HepG2 (cell line): ENCODE measurements around the gene KCND3. TPM values are rescaled to one million over a fixed set of nuclear protein-coding genes. Genes with fewer than 3 reads are reported as not detected.

Experiments
- ATAC-seq: fragments of 200-7000 bp; cut with Tn5 transposase; 3 replicates; pipeline ENCODE4 v1.9.1; 2020; ENCODE audit warnings: mild to moderate bottlenecking, moderate library complexity
- BruUV-seq: library from RNA; stranded (reverse); fragments of 400-500 nt; replicated peaks from 2 replicates; lab custom pipeline; 2021; lab: Mats Ljungman, UMichigan
- CTCF ChIA-PET: fragments of 300-600 bp; formaldehyde crosslinking; extraction: SDS; loops from one replicate; lab custom pipeline; 2021; ENCODE audit warnings: low total read pairs, inconsistent platforms, low intra/inter-chr PET ratio; lab: Yijun Ruan, JAX
- POLR2A ChIA-PET: fragments of 350-600 bp; sonication (Branson Sonifier 250); formaldehyde crosslinking; loops from one replicate; lab custom pipeline; 2020; ENCODE audit warnings: antibody characterized with exemption, inconsistent platforms; lab: Yijun Ruan, JAX
- DNase-seq: peaks from one replicate; pipeline ENCODE4 v3.0.0-alpha.2; 2015; ENCODE audit warnings: low spot score
- FAIRE-seq: peaks from 3 replicates; lab custom pipeline; 2011; peaks lifted over from hg19 to GRCh38; lab: Jason Lieb, UNC
- H2AFZ ChIP-seq: one replicate; pipeline ENCODE4 v1.6.1; 2011; ENCODE audit warnings: low read length, inconsistent platforms
- H3K27ac ChIP-seq: fragments of 300-600 bp; 3 replicates; pipeline ENCODE4 v1.8.0; 2011; ENCODE audit warnings: mixed run types, mild to moderate bottlenecking, mixed read lengths, low read length, inconsistent platforms; ENCODE audit not compliant: insufficient read depth; ENCODE audit errors: extremely low read length
- H3K27me3 ChIP-seq, 2 experiments: fragments of 200-600 bp in 1 of 2; 2 replicates in 1 of 2; 3 replicates in 1 of 2; pipeline versions ENCODE4 v1.6.0 to v1.8.0; 2011; ENCODE audit warnings: low read length in 2 of 2, mild to moderate bottlenecking in 2 of 2, moderate library complexity in 2 of 2, inconsistent platforms in 1 of 2; ENCODE audit not compliant: insufficient read depth in 2 of 2, control insufficient read depth in 1 of 2
- H3K36me3 ChIP-seq, 2 experiments: fragments of 200-600 bp in 1 of 2; replicated peaks in 1 of 2; 2 replicates in 1 of 2; 3 replicates in 1 of 2; pipeline versions ENCODE4 v1.5.1 to v1.8.0; 2011; ENCODE audit warnings: low read length in 2 of 2, inconsistent platforms in 1 of 2; ENCODE audit not compliant: insufficient read depth in 2 of 2, control insufficient read depth in 1 of 2
- H3K4me1 ChIP-seq: 2 replicates; pipeline ENCODE4 v1.5.1; 2012; ENCODE audit warnings: low read length, inconsistent platforms; ENCODE audit not compliant: insufficient read depth
- H3K4me2 ChIP-seq: 2 replicates; pipeline ENCODE4 v1.6.0; 2011; ENCODE audit warnings: low read depth, low read length, inconsistent platforms
- H3K4me3 ChIP-seq, 3 experiments: fragments of 200-600 bp in 1 of 3; sonication (generic), shearing (Covaris generic) in 1 of 3; replicated peaks in 1 of 3; 2 replicates each; pipeline ENCODE4 v1.5.1; 2011 to 2016; ENCODE audit warnings: low read length in 3 of 3, inconsistent platforms in 2 of 3, low read depth in 2 of 3, mild to moderate bottlenecking in 2 of 3, control low read depth in 1 of 3, mixed read lengths in 1 of 3; ENCODE audit not compliant: insufficient read depth in 1 of 3
- H3K79me2 ChIP-seq: one replicate; pipeline ENCODE4 v1.6.1; 2011; ENCODE audit warnings: low read length, inconsistent platforms; ENCODE audit not compliant: insufficient read depth
- H3K9ac ChIP-seq: 2 replicates; pipeline ENCODE4 v1.6.0; 2011; ENCODE audit warnings: mild to moderate bottlenecking, low read depth, low read length, inconsistent platforms; ENCODE audit not compliant: insufficient read depth
- H3K9me3 ChIP-seq: 2 replicates; pipeline ENCODE4 v1.5.1; 2012; ENCODE audit warnings: mild to moderate bottlenecking, low read length
- H4K20me1 ChIP-seq: 2 replicates; pipeline ENCODE4 v1.6.0; 2011; ENCODE audit warnings: inconsistent platforms, mild to moderate bottlenecking, low read length, moderate library complexity; ENCODE audit not compliant: insufficient read depth
- ARID5B ChIP-seq: IDR thresholded peaks from 2 replicates; pipeline ENCODE4 v1.4.0; 2020; ENCODE audit warnings: mild to moderate bottlenecking, missing genetic modification reagents
- BRD4 ChIP-seq: sonication (generic); formaldehyde crosslinking; IDR thresholded peaks from 2 replicates; pipeline ENCODE4 v1.4.0; 2020; ENCODE audit warnings: missing genetic modification reagents
- MBD4 ChIP-seq: IDR thresholded peaks from 2 replicates; pipeline ENCODE4 v1.6.1; 2012; ENCODE audit warnings: low read length, inconsistent platforms, borderline replicate concordance
- MEF2D ChIP-seq: sonication (generic); formaldehyde crosslinking; IDR thresholded peaks from 2 replicates; pipeline ENCODE4 v1.5.1; 2020; ENCODE audit warnings: mild to moderate bottlenecking, missing genetic modification reagents
- NCOA1 ChIP-seq: sonication (generic); formaldehyde crosslinking; IDR thresholded peaks from 2 replicates; pipeline ENCODE4 v1.9.0; 2021; ENCODE audit warnings: missing genetic modification reagents
- PITX1 ChIP-seq: sonication (generic); formaldehyde crosslinking; IDR thresholded peaks from 2 replicates; pipeline ENCODE4 v1.5.1; 2020; ENCODE audit warnings: mild to moderate bottlenecking, missing genetic modification reagents
- REXO4 ChIP-seq: sonication (generic); formaldehyde crosslinking; IDR thresholded peaks from 2 replicates; pipeline ENCODE4 v1.8.0; 2022; ENCODE audit warnings: missing genetic modification reagents, mild to moderate bottlenecking, borderline replicate concordance
- SATB2 ChIP-seq: sonication (generic); formaldehyde crosslinking; IDR thresholded peaks from 2 replicates; pipeline ENCODE4 v1.5.0; 2020; ENCODE audit warnings: missing genetic modification reagents
- SP140L ChIP-seq: sonication (generic); formaldehyde crosslinking; IDR thresholded peaks from 2 replicates; pipeline ENCODE4 v1.4.0; 2020; ENCODE audit warnings: missing genetic modification reagents, borderline replicate concordance
- ZFP1 ChIP-seq: IDR thresholded peaks from 2 replicates; pipeline ENCODE4 v1.6.1; 2016
- ZNF24 ChIP-seq: fragments of 450-650 bp; IDR thresholded peaks from 2 replicates; pipeline ENCODE4 v1.6.1; 2017; ENCODE audit warnings: antibody characterized with exemption, mild to moderate bottlenecking
- ZNF367 ChIP-seq: sonication (generic); formaldehyde crosslinking; IDR thresholded peaks from 2 replicates; pipeline ENCODE4 v1.4.0; 2020; ENCODE audit warnings: missing genetic modification reagents, borderline replicate concordance
- ZNF552 ChIP-seq: sonication (generic); formaldehyde crosslinking; IDR thresholded peaks from 2 replicates; pipeline ENCODE4 v1.9.0; 2022; ENCODE audit warnings: missing genetic modification reagents, mild to moderate bottlenecking, borderline replicate concordance
- ZNF788 ChIP-seq: sonication (generic); formaldehyde crosslinking; IDR thresholded peaks from 2 replicates; pipeline ENCODE4 v1.5.0; 2020; ENCODE audit warnings: mild to moderate bottlenecking, missing genetic modification reagents, borderline replicate concordance
- WGBS: methylation state at CpG from one replicate; pipeline ENCODE4 v1.1.6; 2017; ENCODE audit warnings: low lambda C conversion rate; 5-methylcytosine and 5-hydroxymethylcytosine counted together
- in situ Hi-C: cut with HindIII; loops from 2 replicates; pipeline ENCODE4 v1.10.0; 2017; ENCODE audit warnings: low pct_unique_long_range_greater_than_20kb; ENCODE audit not compliant: extremely low pct_ligation_motif_present
- intact Hi-C: fragments of 100-400 bp; cut with micrococcal nuclease; formaldehyde crosslinking; loops from one replicate; pipeline ENCODE4 v1.10.0; 2022; ENCODE audit not compliant: unreplicated experiment
- polyA plus RNA-seq, 8 experiments: library from polyadenylated mRNA; depleted of rRNA in 3 of 8; stranded (reverse) in 7 of 8; unstranded in 1 of 8; fragments of >200 nt; fragmentation: Illumina TruSeq in 4 of 8; extraction: Trizol in 4 of 8; gene quantifications; 2 replicates each; pipeline versions ENCODE4 v1.2.1 to v1.2.3, GENCODE V29; 2011 to 2016; ENCODE audit warnings: low read depth in 4 of 8, missing spikeins in 1 of 8, mixed read lengths in 1 of 8; ENCODE audit not compliant: insufficient read depth in 1 of 8
- total RNA-seq, 5 experiments: library from RNA; depleted of rRNA; stranded (reverse); fragments of >200 nt; fragmentation: Illumina TruSeq; extraction: Trizol; gene quantifications; 2 replicates each; pipeline ENCODE4 v1.2.3, GENCODE V29; 2016; ENCODE audit warnings: low read depth in 1 of 5
- TF ChIP-seq, protein P1 (sequence below), 2 experiments: sonication (generic) in 1 of 2; formaldehyde crosslinking in 1 of 2; IDR thresholded peaks; 2 replicates each; pipeline versions ENCODE4 v1.4.0 to v1.6.1; 2018 to 2020; ENCODE audit warnings: missing genetic modification reagents in 2 of 2, borderline replicate concordance in 1 of 2, low read depth in 1 of 2, mild to moderate bottlenecking in 1 of 2, missing biosample characterization in 1 of 2
- TF ChIP-seq, protein P2 (sequence below): sonication (generic); formaldehyde crosslinking; IDR thresholded peaks from 2 replicates; pipeline ENCODE4 v1.5.0; 2020; ENCODE audit warnings: mild to moderate bottlenecking, missing genetic modification reagents, borderline replicate concordance

Gene KCND3
- total and polyA plus RNA-seq, 2 of the 13 experiments (the other 11 are each of a cell fraction or from before 2014, with no cell fraction given) = 0.04 TPM; not detected in 1

DNA sequence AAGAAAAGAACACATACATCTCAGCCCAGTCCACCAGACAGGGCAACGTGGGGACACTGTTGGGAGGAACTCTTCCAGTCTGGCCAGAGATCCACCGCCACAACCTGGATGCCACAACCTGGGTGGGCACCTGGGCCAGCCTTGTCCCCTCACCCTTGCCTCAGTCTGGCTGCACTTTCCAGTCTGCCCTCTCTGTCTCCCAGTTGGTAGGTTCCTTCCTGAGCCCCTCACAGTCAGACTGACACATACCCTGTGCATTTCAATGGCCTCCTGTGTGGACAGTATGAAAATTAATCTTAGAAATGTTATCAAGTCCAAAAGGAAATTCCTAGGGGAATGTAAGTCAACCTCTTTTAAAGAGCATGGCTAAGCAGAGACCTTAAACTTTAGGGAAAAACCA lies 184.2 kb downstream of the KCND3 start:
- ATAC-seq (no peak), DNase-seq (no peak), FAIRE-seq (no peak)
- H3K79me2 ChIP-seq = no peaks in the 10 kb centered on the region
- H3K9ac ChIP-seq = no peak overlapping the region
- intact Hi-C loops (no loop called here), in situ Hi-C loops (no loop called here)
- ChIA-PET CTCF (no interaction called here), POLR2A (no interaction called here)
- no peak overlapping the region for H3K4me2 ChIP-seq
- peaks cover 4 to 35% of the 10 kb centered on the region in 2 experiments for H3K27me3 ChIP-seq
- BruUV-seq = no TSS peak
- no peak overlapping the region for H2AFZ ChIP-seq
- H3K4me3 ChIP-seq = no peak overlapping the region
- H3K9me3 ChIP-seq = no peaks in the 10 kb centered on the region
- no peak overlapping the region for H3K27ac ChIP-seq
- no peaks in the 10 kb centered on the region for H3K4me1 ChIP-seq
- 39% methylated on average over 2 of the region's 2 CpGs for WGBS
- H3K36me3 ChIP-seq = no peaks in the 10 kb centered on the region
- H4K20me1 ChIP-seq = no peaks in the 10 kb centered on the region
- TF ChIP-seq PITX1 (CRISPR knock-in tag) = no peak
- no peak for TF ChIP-seq BRD4 (CRISPR knock-in tag)
- TF ChIP-seq REXO4 = no peak
- TF ChIP-seq, protein P1, sequence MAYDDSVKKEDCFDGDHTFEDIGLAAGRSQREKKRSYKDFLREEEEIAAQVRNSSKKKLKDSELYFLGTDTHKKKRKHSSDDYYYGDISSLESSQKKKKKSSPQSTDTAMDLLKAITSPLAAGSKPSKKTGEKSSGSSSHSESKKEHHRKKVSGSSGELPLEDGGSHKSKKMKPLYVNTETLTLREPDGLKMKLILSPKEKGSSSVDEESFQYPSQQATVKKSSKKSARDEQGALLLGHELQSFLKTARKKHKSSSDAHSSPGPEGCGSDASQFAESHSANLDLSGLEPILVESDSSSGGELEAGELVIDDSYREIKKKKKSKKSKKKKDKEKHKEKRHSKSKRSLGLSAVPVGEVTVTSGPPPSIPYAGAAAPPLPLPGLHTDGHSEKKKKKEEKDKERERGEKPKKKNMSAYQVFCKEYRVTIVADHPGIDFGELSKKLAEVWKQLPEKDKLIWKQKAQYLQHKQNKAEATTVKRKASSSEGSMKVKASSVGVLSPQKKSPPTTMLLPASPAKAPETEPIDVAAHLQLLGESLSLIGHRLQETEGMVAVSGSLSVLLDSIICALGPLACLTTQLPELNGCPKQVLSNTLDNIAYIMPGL (CRISPR knock-in tag; IDR thresholded peaks at IDR 0.05; ENCODE audit: borderline replicate concordance in 1 of 2, low read depth in 1 of 2) = no peak
- TF ChIP-seq ZFP1 (CRISPR knock-in tag) = no peak
- TF ChIP-seq ZNF552 (CRISPR knock-in tag) = no peak
- no peak for TF ChIP-seq NCOA1 (CRISPR knock-in tag)
- no peak for TF ChIP-seq ZNF367 (CRISPR knock-in tag)
- TF ChIP-seq SATB2 = no peak
- TF ChIP-seq, protein P2, sequence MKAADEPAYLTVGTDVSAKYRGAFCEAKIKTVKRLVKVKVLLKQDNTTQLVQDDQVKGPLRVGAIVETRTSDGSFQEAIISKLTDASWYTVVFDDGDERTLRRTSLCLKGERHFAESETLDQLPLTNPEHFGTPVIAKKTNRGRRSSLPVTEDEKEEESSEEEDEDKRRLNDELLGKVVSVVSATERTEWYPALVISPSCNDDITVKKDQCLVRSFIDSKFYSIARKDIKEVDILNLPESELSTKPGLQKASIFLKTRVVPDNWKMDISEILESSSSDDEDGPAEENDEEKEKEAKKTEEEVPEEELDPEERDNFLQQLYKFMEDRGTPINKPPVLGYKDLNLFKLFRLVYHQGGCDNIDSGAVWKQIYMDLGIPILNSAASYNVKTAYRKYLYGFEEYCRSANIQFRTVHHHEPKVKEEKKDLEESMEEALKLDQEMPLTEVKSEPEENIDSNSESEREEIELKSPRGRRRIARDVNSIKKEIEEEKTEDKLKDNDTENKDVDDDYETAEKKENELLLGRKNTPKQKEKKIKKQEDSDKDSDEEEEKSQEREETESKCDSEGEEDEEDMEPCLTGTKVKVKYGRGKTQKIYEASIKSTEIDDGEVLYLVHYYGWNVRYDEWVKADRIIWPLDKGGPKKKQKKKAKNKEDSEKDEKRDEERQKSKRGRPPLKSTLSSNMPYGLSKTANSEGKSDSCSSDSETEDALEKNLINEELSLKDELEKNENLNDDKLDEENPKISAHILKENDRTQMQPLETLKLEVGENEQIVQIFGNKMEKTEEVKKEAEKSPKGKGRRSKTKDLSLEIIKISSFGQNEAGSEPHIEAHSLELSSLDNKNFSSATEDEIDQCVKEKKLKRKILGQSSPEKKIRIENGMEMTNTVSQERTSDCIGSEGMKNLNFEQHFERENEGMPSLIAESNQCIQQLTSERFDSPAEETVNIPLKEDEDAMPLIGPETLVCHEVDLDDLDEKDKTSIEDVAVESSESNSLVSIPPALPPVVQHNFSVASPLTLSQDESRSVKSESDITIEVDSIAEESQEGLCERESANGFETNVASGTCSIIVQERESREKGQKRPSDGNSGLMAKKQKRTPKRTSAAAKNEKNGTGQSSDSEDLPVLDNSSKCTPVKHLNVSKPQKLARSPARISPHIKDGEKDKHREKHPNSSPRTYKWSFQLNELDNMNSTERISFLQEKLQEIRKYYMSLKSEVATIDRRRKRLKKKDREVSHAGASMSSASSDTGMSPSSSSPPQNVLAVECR = no peak
- no peak for TF ChIP-seq ARID5B (CRISPR knock-in tag)
- TF ChIP-seq ZNF788 (CRISPR knock-in tag) = no peak
- TF ChIP-seq SP140L (CRISPR knock-in tag) = no peak
- no peak for TF ChIP-seq MEF2D (CRISPR knock-in tag)
- no peak for TF ChIP-seq MBD4
- TF ChIP-seq ZNF24 = no peak
